HuH-7.5 (cell line): ENCODE data around the gene KRTAP4-1.
"Not testable (repeated sequence)": the region's sequence is repeated elsewhere in the genome, so short reads cannot be mapped to it uniquely, and the experiment has no call there.

Experiments
- DNase-seq: peaks from one replicate; pipeline ENCODE4 v3.0.0; 2011; ENCODE audit warnings: low spot score

KRTAP4-1 gene

DNA sequence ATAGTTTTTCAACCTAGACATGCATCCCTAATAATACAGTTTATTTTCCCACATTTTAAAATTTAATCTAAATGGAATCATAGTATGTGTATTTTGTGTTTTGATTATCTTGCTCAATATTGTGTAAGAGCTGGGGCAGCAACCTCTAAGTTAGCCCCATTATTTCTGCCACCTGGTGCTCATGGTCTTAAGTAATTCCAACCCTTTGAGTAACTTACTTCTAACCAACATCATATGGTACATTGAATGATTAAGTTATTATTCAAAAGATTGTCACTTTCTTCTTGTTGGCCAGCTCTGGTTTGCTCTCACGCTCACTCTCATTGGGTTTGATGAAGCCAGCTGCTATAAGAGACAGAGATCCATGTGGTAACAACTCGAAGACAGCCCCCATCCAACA is 12.8 kb downstream of the KRTAP4-1 start:
- no peak for DNase-seq

- DNase-seq: no peak
Measured at GRCh38 chr17:41168121-41168520, 16.6 kb downstream of the KRTAP4-1 start, which contains the start of gene KRTAP4-3. Gene KRTAP4-3, minus strand, starts transcription at chr17:41168221. Its CDS starts 49 bp downstream, at chr17:41168172.

- DNase-seq: no peak
Measured at GRCh38 chr17:41167561-41167960, 17.1 kb downstream of the KRTAP4-1 start.

GRCh38 chr17:41163828-41164227 is 20.9 kb downstream of the KRTAP4-1 start:
- no peak for DNase-seq

DNA sequence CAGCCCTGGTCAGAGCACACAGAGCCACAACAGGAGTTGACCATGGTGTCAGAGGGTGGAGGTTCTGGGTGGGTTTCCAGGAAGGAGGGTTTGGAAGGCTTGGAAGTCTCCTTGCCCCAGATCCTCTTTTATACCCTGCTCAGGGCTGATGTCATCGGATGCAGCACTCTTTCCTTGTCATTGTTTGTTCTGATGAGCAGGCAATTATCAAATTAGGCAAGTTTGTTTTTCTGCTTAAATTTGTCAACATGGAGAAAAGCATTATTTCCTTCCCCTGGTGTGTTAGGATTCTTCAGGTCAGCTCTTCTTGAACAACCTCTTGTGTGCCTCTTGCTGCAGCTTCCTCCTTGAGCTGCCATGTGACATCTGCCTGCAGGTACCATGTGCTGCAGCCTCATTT is 24.1 kb downstream of the KRTAP4-1 start, which contains the start of gene KRTAP4-4:
TSS of gene KRTAP4-4 (minus strand) at position 101 of the 400 bp plus-strand sequence. CDS start at position 44, 57 bp downstream.
- no peak for DNase-seq

DNA sequence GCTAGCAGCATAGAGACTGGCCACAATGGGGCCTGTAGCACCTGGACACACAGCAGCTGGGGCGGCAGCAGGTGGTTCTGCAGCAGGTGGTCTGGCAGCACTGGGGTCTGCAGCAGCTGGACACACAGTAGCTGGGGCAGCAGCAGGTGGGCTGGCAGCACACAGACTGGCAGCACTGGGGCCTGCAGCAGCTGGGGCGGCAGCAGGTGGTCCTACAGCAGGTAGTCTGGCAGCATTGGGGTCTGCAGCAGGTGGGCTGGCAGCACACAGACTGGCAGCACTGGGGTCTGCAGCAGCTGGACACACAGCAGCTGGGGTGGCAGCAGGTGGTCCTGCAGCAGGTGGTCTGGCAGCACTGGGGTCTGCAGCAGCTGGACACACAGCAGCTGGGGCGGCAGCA is 24.5 kb downstream of the KRTAP4-1 start:
- not testable (repeated sequence) for DNase-seq

- DNase-seq: no peak
Measured at GRCh38 chr17:41153856-41154255, 30.9 kb downstream of the KRTAP4-1 start.

GRCh38 chr17:41151525-41151924 is 33.2 kb downstream of the KRTAP4-1 start:
- no peak for DNase-seq

DNA sequence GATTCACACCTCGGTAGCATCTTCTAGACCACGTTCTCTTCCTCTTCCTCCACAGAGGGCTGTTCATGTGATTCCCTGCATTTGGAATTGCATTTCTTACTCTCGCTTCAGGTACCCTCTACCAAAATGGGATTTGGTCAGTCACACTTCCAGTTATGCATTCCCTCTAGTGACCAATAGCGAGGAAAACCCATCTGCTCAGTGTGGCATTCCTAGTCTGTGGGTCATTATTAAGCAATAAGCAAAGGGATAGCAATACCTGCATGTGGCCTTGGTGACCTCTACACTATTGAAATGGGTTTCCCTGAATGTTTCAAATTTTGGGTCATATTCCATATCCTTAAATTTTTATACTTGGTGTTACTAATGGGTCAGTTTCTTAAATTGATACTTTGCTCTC is 34.7 kb downstream of the KRTAP4-1 start:
- DNase-seq: no peak

- DNase-seq: no peak
Measured at GRCh38 chr17:41149652-41149985, 35.1 kb downstream of the KRTAP4-1 start, which contains the start of gene KRTAP4-5. Gene KRTAP4-5, minus strand, starts transcription at chr17:41149825. Its CDS starts 58 bp downstream, at chr17:41149767.

- not testable (repeated sequence) for DNase-seq
Measured at GRCh38 chr17:41148971-41149651, 35.6 kb downstream of the KRTAP4-1 start.

DNA sequence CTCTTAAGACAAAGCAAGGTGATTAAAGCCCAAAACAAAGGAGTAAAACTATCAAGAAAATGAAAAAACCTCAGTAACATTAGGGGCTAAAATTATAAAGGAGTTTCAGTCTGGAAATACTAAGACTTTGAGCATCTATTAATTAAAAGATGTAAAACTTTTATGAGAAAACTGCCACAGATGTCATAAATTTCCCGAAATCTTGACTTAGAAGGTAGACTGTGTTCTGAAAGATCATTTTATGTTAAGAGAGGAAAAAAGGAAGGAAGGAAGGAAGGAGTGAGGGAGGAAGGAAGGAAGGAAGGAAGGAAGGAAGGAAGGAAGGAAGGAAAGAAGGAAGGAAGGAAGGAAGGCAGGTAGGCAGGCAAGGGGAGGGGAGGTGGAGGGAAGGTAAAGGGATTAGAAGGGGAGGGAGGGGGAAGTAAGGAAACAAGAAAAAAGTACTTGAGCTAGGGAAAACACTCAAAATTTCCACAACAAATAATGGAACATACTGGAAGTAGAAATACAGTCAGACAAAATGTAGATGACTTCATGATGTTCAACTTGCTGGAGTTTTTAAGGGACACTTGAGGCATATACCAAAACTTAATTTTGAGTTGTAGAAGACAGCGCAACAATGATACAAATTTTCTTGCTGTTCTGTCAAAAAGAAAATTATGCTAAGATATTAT is 37.0 kb downstream of the KRTAP4-1 start:
- no peak for DNase-seq

- no peak for DNase-seq
Measured at GRCh38 chr17:41145261-41145660, 39.5 kb downstream of the KRTAP4-1 start.

DNA sequence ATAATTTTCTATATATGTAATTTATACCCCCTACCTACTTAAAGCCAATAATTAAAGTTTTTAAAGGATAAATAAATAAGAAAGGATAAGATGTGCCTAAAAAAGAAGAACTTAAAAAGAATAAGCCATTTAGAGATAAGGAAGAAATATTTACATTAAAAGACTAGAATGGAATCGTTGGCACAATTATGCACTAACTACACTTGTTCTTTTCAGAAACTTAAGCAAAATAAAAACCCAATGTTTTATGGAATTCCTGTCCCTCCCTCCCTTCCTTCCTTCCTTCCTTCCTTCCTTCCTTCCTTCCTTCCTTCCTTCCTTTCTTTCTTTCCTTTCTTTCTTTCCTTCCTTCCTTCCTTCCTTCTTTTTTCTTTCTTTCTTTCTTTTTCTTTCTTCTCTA is 39.9 kb downstream of the KRTAP4-1 start:
- no peak for DNase-seq

GRCh38 chr17:41141361-41141760 is 43.4 kb downstream of the KRTAP4-1 start:
- no peak for DNase-seq

- no peak for DNase-seq
Measured at GRCh38 chr17:41140360-41141131, 44.2 kb downstream of the KRTAP4-1 start, which contains the start of gene KRTAP4-6. Gene KRTAP4-6, minus strand, starts transcription at chr17:41140544. Its CDS starts 57 bp downstream, at chr17:41140487.

- not testable (repeated sequence) for DNase-seq
Measured at GRCh38 chr17:41139865-41140264, 44.8 kb downstream of the KRTAP4-1 start.
